ENCODE results near the gene HSD3B7.

Gene HSD3B7

GRCh38 chr16:30979170-30980022 lies 5.6 kb upstream of the HSD3B7 start:
- DNase-seq (ENCODE audit: low spot score), result no peak
- TF ChIP-seq CTCF (IDR thresholded peaks at IDR 0.05; ENCODE audit: extremely low read depth, missing control alignments), result no peak

- TF ChIP-seq CTCF (IDR thresholded peaks at IDR 0.05; ENCODE audit: extremely low read depth, missing control alignments), result no peak
- no peak for DNase-seq (ENCODE audit: low spot score)
Measured at GRCh38 chr16:30980023-30980371, 5.0 kb upstream of the HSD3B7 start.

- no peak for DNase-seq (ENCODE audit: low spot score)
Measured at GRCh38 chr16:30980434-30980833, 4.6 kb upstream of the HSD3B7 start.

GRCh38 chr16:30980959-30981358 lies 4.0 kb upstream of the HSD3B7 start:
- DNase-seq (ENCODE audit: low spot score), result no peak
- TF ChIP-seq CTCF (IDR thresholded peaks at IDR 0.05; ENCODE audit: extremely low read depth, missing control alignments), result no peak

More at GRCh38 chr16:30980434-30980833, 4.6 kb upstream of the HSD3B7 start:
- TF ChIP-seq CTCF (IDR thresholded peaks at IDR 0.05; ENCODE audit: extremely low read depth, missing control alignments), result no peak

- no peak for TF ChIP-seq CTCF (IDR thresholded peaks at IDR 0.05; ENCODE audit: extremely low read depth, missing control alignments)
- no peak for DNase-seq (ENCODE audit: low spot score)
Measured at GRCh38 chr16:30982548-30983288, 2.3 kb upstream of the HSD3B7 start.

- TF ChIP-seq CTCF (IDR thresholded peaks at IDR 0.05; ENCODE audit: extremely low read depth, missing control alignments), result no peak
- no peak for DNase-seq (ENCODE audit: low spot score)
Measured at GRCh38 chr16:30983289-30983889, 1.6 kb upstream of the HSD3B7 start.

Measured in GM20000 (cell line).